ENCODE results near the gene OTOG.

DNA sequence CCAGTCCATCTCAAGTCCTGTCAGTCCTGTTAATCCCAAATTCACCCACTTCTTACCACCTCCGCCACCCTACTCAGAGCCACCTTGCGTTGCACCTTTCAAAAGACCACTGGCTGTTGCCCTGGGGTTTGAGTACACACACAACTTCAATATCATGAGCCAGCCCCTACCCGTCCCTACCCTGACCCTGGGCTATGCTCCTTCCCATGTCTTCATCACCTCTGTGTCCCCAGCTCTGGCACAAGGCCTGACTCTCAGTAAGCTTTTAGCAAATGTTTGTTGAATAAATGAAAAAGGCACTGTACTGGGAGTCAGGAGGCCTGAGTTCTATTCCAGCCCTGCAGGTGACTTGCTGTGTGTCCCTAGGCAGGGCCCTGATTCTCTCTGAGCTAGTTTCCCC, 26.5 kb downstream of the OTOG start:
- TF ChIP-seq CTCF (IDR thresholded peaks at IDR 0.05) (no peak), ZFX (IDR thresholded peaks at IDR 0.05; ENCODE audit: borderline replicate concordance) (no peak)

Measured in 22Rv1 (cell line).